ENCODE data around the gene ALS2CL.
"Not testable (repeated sequence)": the region's sequence is repeated elsewhere in the genome, so short reads cannot be mapped to it uniquely, and the experiment has no call there.

ALS2CL gene

GRCh38 chr3:46705022-46705530 lies 11.6 kb upstream of the ALS2CL start:
- DNase-seq (ENCODE audit: low spot score) (peak; percentile 43), FAIRE-seq (no peak)

- DNase-seq (ENCODE audit: low spot score); FAIRE-seq: not testable (repeated sequence)
Measured at GRCh38 chr3:46704346-46704745, 10.9 kb upstream of the ALS2CL start.

- FAIRE-seq (no peak), DNase-seq (ENCODE audit: low spot score) (no peak)
Measured at GRCh38 chr3:46703013-46703520, 9.6 kb upstream of the ALS2CL start.

GRCh38 chr3:46702246-46703012 lies 8.9 kb upstream of the ALS2CL start:
- DNase-seq (ENCODE audit: low spot score): no peak
- no peak for FAIRE-seq

- DNase-seq (ENCODE audit: low spot score) (no peak), FAIRE-seq (no peak)
Measured at GRCh38 chr3:46701181-46701939, 7.9 kb upstream of the ALS2CL start, which contains the start of gene TMIE. TMIE (plus strand) TSS chr3:46701392; CDS start chr3:46701488, 96 bp downstream.

GRCh38 chr3:46700772-46701171 lies 7.3 kb upstream of the ALS2CL start:
- FAIRE-seq: no peak
- DNase-seq (ENCODE audit: low spot score): peak; percentile 44

- no peak for DNase-seq (ENCODE audit: low spot score)
- no peak for FAIRE-seq
Measured at GRCh38 chr3:46699676-46700523, 6.4 kb upstream of the ALS2CL start.

GRCh38 chr3:46695962-46696894 lies 2.7 kb upstream of the ALS2CL start:
- no peak for DNase-seq (ENCODE audit: low spot score)
- FAIRE-seq: no peak

GRCh38 chr3:46695177-46695961 lies 1.9 kb upstream of the ALS2CL start:
- DNase-seq (ENCODE audit: low spot score): peak; percentile 53

GRCh38 chr3:46694520-46694919 lies 1.0 kb upstream of the ALS2CL start:
- DNase-seq (ENCODE audit: low spot score) (no peak), FAIRE-seq (no peak)

More at GRCh38 chr3:46695177-46695961, 1.9 kb upstream of the ALS2CL start:
- no peak for FAIRE-seq

- FAIRE-seq (no peak), DNase-seq (ENCODE audit: low spot score) (no peak)
Measured at GRCh38 chr3:46693892-46694226, 380 bp upstream of the ALS2CL start.

- peak; percentile 46 for FAIRE-seq
Measured at GRCh38 chr3:46692566-46692990, 901 bp downstream of the ALS2CL start.

GRCh38 chr3:46690798-46691197 lies 2.7 kb downstream of the ALS2CL start:
- no peak for FAIRE-seq
- DNase-seq (ENCODE audit: low spot score): no peak

More at GRCh38 chr3:46692566-46692990, 901 bp downstream of the ALS2CL start:
- peak; percentile 86 for DNase-seq (ENCODE audit: low spot score)

GRCh38 chr3:46685446-46685845 lies 8.0 kb downstream of the ALS2CL start:
- DNase-seq (ENCODE audit: low spot score) (no peak), FAIRE-seq (no peak)

- FAIRE-seq: no peak
- no peak for DNase-seq (ENCODE audit: low spot score)
Measured at GRCh38 chr3:46684891-46685290, 8.6 kb downstream of the ALS2CL start.

GRCh38 chr3:46682974-46683373 lies 10.5 kb downstream of the ALS2CL start:
- no peak for DNase-seq (ENCODE audit: low spot score)
- no peak for FAIRE-seq

- DNase-seq (ENCODE audit: low spot score) (no peak), FAIRE-seq (no peak)
Measured at GRCh38 chr3:46681856-46682540, 11.5 kb downstream of the ALS2CL start.

GRCh38 chr3:46681387-46681786 lies 12.1 kb downstream of the ALS2CL start:
- DNase-seq (ENCODE audit: low spot score) (no peak), FAIRE-seq (no peak)

All from RCC 7860 (cell line).